GM12878 (cell line): ENCODE measurements around the gene GLB1L2. TPM values are rescaled to one million over a fixed set of nuclear protein-coding genes. Genes with fewer than 3 reads are reported as not detected.

Source experiments
- ATAC-seq: fragments of 200-7000 bp; cut with Tn5 transposase; 3 replicates; pipeline ENCODE4 v1.9.1; 2020; ENCODE audit warnings: mild to moderate bottlenecking, moderate library complexity
- BruUV-seq: library from RNA; stranded (reverse); fragments of 400-500 nt; replicated peaks from 2 replicates; lab custom pipeline; 2021; lab: Mats Ljungman, UMichigan
- CTCF ChIA-PET: fragments of 300-600 bp; sonication (Branson Sonifier 250); formaldehyde crosslinking; extraction: SDS; loops from one replicate; lab custom pipeline; 2021; ENCODE audit warnings: inconsistent platforms; lab: Yijun Ruan, JAX
- POLR2A ChIA-PET: fragments of 350-600 bp; formaldehyde crosslinking; extraction: SDS; loops from one replicate; lab custom pipeline; 2021; ENCODE audit warnings: inconsistent platforms; lab: Charles Lee
- RAD21 ChIA-PET: fragments of 300-600 bp; sonication (Branson Sonifier 250); formaldehyde crosslinking; loops from one replicate; lab custom pipeline; 2023; ENCODE audit warnings: antibody characterized with exemption; ENCODE audit not compliant: unreplicated experiment; lab: Charles Lee
- SMC1A ChIA-PET: fragments of 300-600 bp; sonication (Branson Sonifier 250); formaldehyde crosslinking; loops from one replicate; lab custom pipeline; 2023; ENCODE audit not compliant: unreplicated experiment, uncharacterized antibody; lab: Charles Lee
- DNase-seq: peaks from one replicate; pipeline ENCODE4 v3.0.0-alpha.2; 2011; ENCODE audit warnings: low read depth, low spot score
- FAIRE-seq: peaks from 3 replicates; lab custom pipeline; 2011; peaks lifted over from hg19 to GRCh38; lab: Jason Lieb, UNC
- H2AFZ ChIP-seq: 2 replicates; pipeline ENCODE4 v1.6.0; 2011; ENCODE audit warnings: low read depth, low read length, control low read depth; ENCODE audit not compliant: control insufficient read depth
- H3K27ac ChIP-seq: 2 replicates; pipeline ENCODE4 v1.5.1; 2011; ENCODE audit warnings: control low read depth; ENCODE audit not compliant: control insufficient read depth, insufficient read depth
- H3K27me3 ChIP-seq, 2 experiments: replicated peaks in 1 of 2; 2 replicates each; pipeline versions ENCODE4 v1.6.0 to v1.6.1; 2011; ENCODE audit warnings: low read length in 1 of 2; ENCODE audit not compliant: control insufficient read depth in 2 of 2, insufficient read depth in 2 of 2
- H3K36me3 ChIP-seq, 2 experiments: 2 replicates each; pipeline ENCODE4 v1.5.1; 2011; ENCODE audit warnings: low read length in 1 of 2; ENCODE audit not compliant: control insufficient read depth in 2 of 2, insufficient read depth in 2 of 2
- H3K4me1 ChIP-seq: 2 replicates; pipeline ENCODE4 v1.6.1; 2011; ENCODE audit warnings: mild to moderate bottlenecking, low read length, moderate library complexity, mixed read lengths; ENCODE audit not compliant: control insufficient read depth, insufficient read depth
- H3K4me2 ChIP-seq: 2 replicates; pipeline ENCODE4 v1.6.0; 2011; ENCODE audit warnings: control low read depth; ENCODE audit not compliant: control insufficient read depth, insufficient read depth
- H3K4me3 ChIP-seq: fragments of 200-600 bp; sonication (generic); 2 replicates; pipeline ENCODE4 v1.5.1; 2016
- H3K79me2 ChIP-seq: 2 replicates; pipeline ENCODE4 v1.6.0; 2011; ENCODE audit warnings: low read length; ENCODE audit not compliant: control insufficient read depth, insufficient read depth
- H3K9ac ChIP-seq: 2 replicates; pipeline ENCODE4 v1.8.0; 2011; ENCODE audit warnings: low read length, control low read depth, mixed read lengths; ENCODE audit not compliant: control insufficient read depth, insufficient read depth
- H3K9me3 ChIP-seq: replicated peaks from 3 replicates; pipeline ENCODE4 v1.5.1; 2011; ENCODE audit warnings: mild to moderate bottlenecking, low read length; ENCODE audit not compliant: control insufficient read depth, insufficient read depth
- H4K20me1 ChIP-seq: 2 replicates; pipeline ENCODE4 v1.6.0; 2011; ENCODE audit not compliant: control insufficient read depth, insufficient read depth
- ASH2L ChIP-seq: fragments of 300-600, 200-600 bp; sonication (generic); IDR thresholded peaks from 2 replicates; pipeline ENCODE4 v1.6.1; 2017; ENCODE audit warnings: low read depth, mild to moderate bottlenecking, borderline replicate concordance
- ATF2 ChIP-seq: IDR thresholded peaks from 2 replicates; pipeline ENCODE4 v1.6.1; 2012; ENCODE audit warnings: low read length, inconsistent platforms
- BHLHE40 ChIP-seq, 2 experiments: fragments of 450-650 bp in 1 of 2; IDR thresholded peaks; 2 replicates each; pipeline ENCODE4 v1.6.1; 2011 to 2017; ENCODE audit warnings: low read depth in 2 of 2, borderline replicate concordance in 1 of 2, improper control_type of control experiment in 1 of 2, low read length in 1 of 2, mild to moderate bottlenecking in 1 of 2
- KDM1A ChIP-seq: fragments of 200-600 bp; sonication (generic); IDR thresholded peaks from 2 replicates; pipeline ENCODE4 v1.6.1; 2016; ENCODE audit warnings: borderline replicate concordance
- POLR2AphosphoS2 ChIP-seq: IDR thresholded peaks from 2 replicates; pipeline ENCODE4 v1.6.1; 2011; ENCODE audit warnings: low read depth, mild to moderate bottlenecking, low read length, improper control_type of control experiment, moderate library complexity
- RAD21 ChIP-seq: IDR thresholded peaks from 2 replicates; pipeline ENCODE4 v1.6.1; 2011; ENCODE audit warnings: mild to moderate bottlenecking, low read depth, low read length, moderate library complexity; ENCODE audit not compliant: insufficient read depth
- RELA ChIP-seq: fragments of 450-650 bp; IDR thresholded peaks from 2 replicates; pipeline ENCODE4 v1.8.0; 2014; ENCODE audit warnings: borderline replicate concordance; ENCODE audit not compliant: partially characterized antibody
- SMAD1 ChIP-seq: fragments of 450-650 bp; IDR thresholded peaks from 2 replicates; pipeline ENCODE4 v1.6.1; 2018; ENCODE audit warnings: mild to moderate bottlenecking, low read depth; ENCODE audit not compliant: partially characterized antibody
- SMAD5 ChIP-seq: IDR thresholded peaks from 2 replicates; pipeline ENCODE4 v1.6.1; 2016; ENCODE audit warnings: antibody characterized with exemption, low read depth
- SREBF2 ChIP-seq: IDR thresholded peaks from 2 replicates; pipeline ENCODE4 v1.6.1; 2012; ENCODE audit warnings: mild to moderate bottlenecking, low read length
- STAT3 ChIP-seq: IDR thresholded peaks from 2 replicates; pipeline ENCODE4 v1.6.1; 2011; ENCODE audit warnings: low read depth, low read length, improper control_type of control experiment
- TCF3 ChIP-seq: IDR thresholded peaks from 2 replicates; pipeline ENCODE4 v1.6.1; 2012; ENCODE audit warnings: low read depth, mild to moderate bottlenecking, low read length, borderline replicate concordance; ENCODE audit not compliant: insufficient read depth
- WGBS: methylation state at CpG from one replicate; pipeline ENCODE4 v1.1.6; 2016; ENCODE audit warnings: low lambda C conversion rate; ENCODE audit not compliant: insufficient replicate concordance, insufficient coverage; ENCODE audit errors: missing lambda C conversion rate; 5-methylcytosine and 5-hydroxymethylcytosine counted together
- in situ Hi-C: fragments of 300-500 bp; cut with MboI; formaldehyde crosslinking; loops from 9 replicates; pipeline ENCODE4 v1.14.3; 2018; ENCODE audit warnings: mixed read lengths
- intact Hi-C: fragments of 100-400 bp; cut with micrococcal nuclease; formaldehyde crosslinking; loops from one replicate; pipeline ENCODE4 v1.14.2; 2022; ENCODE audit not compliant: unreplicated experiment
- polyA plus RNA-seq, 11 experiments: library from polyadenylated mRNA; depleted of rRNA in 4 of 11; unstranded in 6 of 11; stranded (reverse) in 5 of 11; fragments of >200 nt; fragmentation: Nextera tagmentation in 4 of 11; fragmentation: Illumina TruSeq in 1 of 11; extraction: Ambion mirVana in 4 of 11; extraction: Trizol in 1 of 11; gene quantifications; 1 replicate in 1 of 11; 2 replicates in 10 of 11; pipeline versions ENCODE4 v1.2.1 to v1.2.3, GENCODE V29; 2011 to 2016; ENCODE audit warnings: inconsistent platforms in 2 of 11, missing spikeins in 2 of 11, low read depth in 1 of 11
- total RNA-seq, 4 experiments: library from RNA; depleted of rRNA in 3 of 4; stranded (reverse); fragments of >200 nt in 3 of 4; fragmentation: Illumina TruSeq in 1 of 4; extraction: Trizol in 1 of 4; gene quantifications; 2 replicates each; pipeline versions ENCODE4 v1.2.1 to v1.2.3, GENCODE V29; 2013 to 2021
- TF ChIP-seq, protein P1 (sequence below): fragments of 450-650 bp; IDR thresholded peaks from 2 replicates; pipeline ENCODE4 v1.6.1; 2018; ENCODE audit warnings: borderline replicate concordance, mild to moderate bottlenecking; ENCODE audit not compliant: partially characterized antibody
- TF ChIP-seq, protein P2 (sequence below): IDR thresholded peaks from 2 replicates; pipeline ENCODE4 v1.6.1; 2011; ENCODE audit warnings: low read depth, mild to moderate bottlenecking, low read length, moderate library complexity, borderline replicate concordance; ENCODE audit errors: extremely low read depth
- TF ChIP-seq, protein P3 (sequence below): IDR thresholded peaks from 2 replicates; pipeline ENCODE4 v1.6.1; 2011; ENCODE audit warnings: borderline replicate concordance, low read depth, mild to moderate bottlenecking, moderate library complexity, mixed read lengths, low read length; ENCODE audit not compliant: insufficient read depth; ENCODE audit errors: extremely low read length
- TF ChIP-seq, protein P4 (sequence below): fragments of 450-650 bp; IDR thresholded peaks from 2 replicates; pipeline ENCODE4 v1.6.1; 2017; ENCODE audit warnings: borderline replicate concordance

The GLB1L2 gene
- total and polyA plus RNA-seq, 10 of the 15 experiments (the other 5 are each of a cell fraction or from before 2014, with no cell fraction given): 0.04 to 0.85 (median 0.49) TPM

DNA sequence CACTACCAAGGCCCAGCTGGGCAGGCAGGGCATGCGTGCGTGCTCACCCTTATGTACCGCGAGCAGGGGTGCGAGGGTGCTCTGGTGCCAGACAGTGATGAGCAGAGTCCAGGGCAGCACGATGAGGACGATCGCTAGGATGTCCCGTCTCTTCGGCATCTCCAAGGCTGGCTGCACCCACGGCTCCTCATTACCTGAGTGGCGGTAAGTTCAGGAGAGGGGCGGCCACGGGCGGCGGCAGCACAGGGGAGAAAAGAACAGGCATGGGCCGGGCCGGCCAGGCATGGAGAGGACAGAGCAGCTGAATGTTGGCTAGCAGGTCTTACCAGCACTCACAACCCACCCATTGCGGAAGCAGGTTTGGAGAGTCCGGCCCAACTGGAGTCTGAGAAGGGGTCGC lies 55.7 kb downstream of the GLB1L2 start (continued):
- TF ChIP-seq, protein P1, sequence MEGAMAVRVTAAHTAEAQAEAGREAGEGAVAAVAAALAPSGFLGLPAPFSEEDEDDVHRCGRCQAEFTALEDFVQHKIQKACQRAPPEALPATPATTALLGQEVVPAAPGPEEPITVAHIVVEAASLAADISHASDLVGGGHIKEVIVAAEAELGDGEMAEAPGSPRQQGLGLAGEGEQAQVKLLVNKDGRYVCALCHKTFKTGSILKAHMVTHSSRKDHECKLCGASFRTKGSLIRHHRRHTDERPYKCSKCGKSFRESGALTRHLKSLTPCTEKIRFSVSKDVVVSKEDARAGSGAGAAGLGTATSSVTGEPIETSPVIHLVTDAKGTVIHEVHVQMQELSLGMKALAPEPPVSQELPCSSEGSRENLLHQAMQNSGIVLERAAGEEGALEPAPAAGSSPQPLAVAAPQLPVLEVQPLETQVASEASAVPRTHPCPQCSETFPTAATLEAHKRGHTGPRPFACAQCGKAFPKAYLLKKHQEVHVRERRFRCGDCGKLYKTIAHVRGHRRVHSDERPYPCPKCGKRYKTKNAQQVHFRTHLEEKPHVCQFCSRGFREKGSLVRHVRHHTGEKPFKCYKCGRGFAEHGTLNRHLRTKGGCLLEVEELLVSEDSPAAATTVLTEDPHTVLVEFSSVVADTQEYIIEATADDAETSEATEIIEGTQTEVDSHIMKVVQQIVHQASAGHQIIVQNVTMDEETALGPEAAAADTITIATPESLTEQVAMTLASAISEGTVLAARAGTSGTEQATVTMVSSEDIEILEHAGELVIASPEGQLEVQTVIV: no peak
- no peak for TF ChIP-seq ATF2
- TF ChIP-seq RAD21: no peak

GRCh38 chr11:134388590-134388989 lies 56.8 kb downstream of the GLB1L2 start:
- Histone ChIP-seq H3K4me3 (no peak overlapping the region), H3K27me3 (no peaks in the 10 kb centered on the region; a peak in 1 of 4 replicates), H3K4me2 (no peak overlapping the region), H3K36me3 (no peaks in the 10 kb centered on the region), H4K20me1 (no peaks in the 10 kb centered on the region), H3K4me1 (no peaks in the 10 kb centered on the region), H2AFZ (no peak overlapping the region), H3K27ac (no peak overlapping the region), H3K9ac (no peak overlapping the region), H3K79me2 (no peaks in the 10 kb centered on the region), H3K9me3 (no peaks in the 10 kb centered on the region)
- POLR2A ChIA-PET: no interaction called here
- DNase-seq (no peak), FAIRE-seq (no peak), ATAC-seq (no peak)
- TF ChIP-seq, protein P2, sequence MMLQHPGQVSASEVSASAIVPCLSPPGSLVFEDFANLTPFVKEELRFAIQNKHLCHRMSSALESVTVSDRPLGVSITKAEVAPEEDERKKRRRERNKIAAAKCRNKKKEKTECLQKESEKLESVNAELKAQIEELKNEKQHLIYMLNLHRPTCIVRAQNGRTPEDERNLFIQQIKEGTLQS: no peak
- TF ChIP-seq SREBF2: no peak
- no peak for TF ChIP-seq RELA
- TF ChIP-seq TCF3: no peak
- no peak for TF ChIP-seq SMAD5
- TF ChIP-seq, protein P3, sequence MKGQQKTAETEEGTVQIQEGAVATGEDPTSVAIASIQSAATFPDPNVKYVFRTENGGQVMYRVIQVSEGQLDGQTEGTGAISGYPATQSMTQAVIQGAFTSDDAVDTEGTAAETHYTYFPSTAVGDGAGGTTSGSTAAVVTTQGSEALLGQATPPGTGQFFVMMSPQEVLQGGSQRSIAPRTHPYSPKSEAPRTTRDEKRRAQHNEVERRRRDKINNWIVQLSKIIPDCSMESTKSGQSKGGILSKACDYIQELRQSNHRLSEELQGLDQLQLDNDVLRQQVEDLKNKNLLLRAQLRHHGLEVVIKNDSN: no peak
- TF ChIP-seq BHLHE40 (IDR thresholded peaks at IDR 0.05; ENCODE audit: borderline replicate concordance in 1 of 2, low read depth in 2 of 2, low read length in 1 of 2): no peak
- no peak for TF ChIP-seq SMAD1
- TF ChIP-seq, protein P4, sequence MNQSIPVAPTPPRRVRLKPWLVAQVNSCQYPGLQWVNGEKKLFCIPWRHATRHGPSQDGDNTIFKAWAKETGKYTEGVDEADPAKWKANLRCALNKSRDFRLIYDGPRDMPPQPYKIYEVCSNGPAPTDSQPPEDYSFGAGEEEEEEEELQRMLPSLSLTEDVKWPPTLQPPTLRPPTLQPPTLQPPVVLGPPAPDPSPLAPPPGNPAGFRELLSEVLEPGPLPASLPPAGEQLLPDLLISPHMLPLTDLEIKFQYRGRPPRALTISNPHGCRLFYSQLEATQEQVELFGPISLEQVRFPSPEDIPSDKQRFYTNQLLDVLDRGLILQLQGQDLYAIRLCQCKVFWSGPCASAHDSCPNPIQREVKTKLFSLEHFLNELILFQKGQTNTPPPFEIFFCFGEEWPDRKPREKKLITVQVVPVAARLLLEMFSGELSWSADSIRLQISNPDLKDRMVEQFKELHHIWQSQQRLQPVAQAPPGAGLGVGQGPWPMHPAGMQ: no peak
- no peak for TF ChIP-seq POLR2AphosphoS2
- TF ChIP-seq KDM1A: no peak
- no peak for TF ChIP-seq ASH2L
- TF ChIP-seq STAT3: no peak
- RAD21 ChIA-PET: no interaction called here
- SMC1A ChIA-PET: no interaction called here
- CTCF ChIA-PET: no interaction called here
- no TSS peak for BruUV-seq
- in situ Hi-C loops: no loop called here
- 51% methylated on average over 4 of the region's 4 CpGs for WGBS
- intact Hi-C loops: no loop called here
